Panc1 (cell line): ENCODE measurements around the gene TMEM235. TPM values are rescaled to one million over a fixed set of nuclear protein-coding genes. Genes with fewer than 3 reads are reported as not detected.

Source experiments
- ATAC-seq: fragments of 200-7000 bp; cut with Tn5 transposase; 2 replicates; pipeline ENCODE4 v1.9.1; 2020; ENCODE audit warnings: mild to moderate bottlenecking, moderate library complexity
- BruUV-seq: library from RNA; stranded (reverse); fragments of 400-500 nt; replicated peaks from 2 replicates; lab custom pipeline; 2021; lab: Mats Ljungman, UMichigan
- CTCF ChIA-PET: fragments of 300-600 bp; sonication (Branson Sonifier 250); formaldehyde crosslinking; loops from one replicate; lab custom pipeline; 2022; ENCODE audit warnings: antibody characterized with exemption; lab: Charles Lee
- POLR2A ChIA-PET: fragments of 300-600 bp; sonication (Branson Sonifier 250); formaldehyde crosslinking; loops from one replicate; lab custom pipeline; 2022; ENCODE audit warnings: antibody characterized with exemption; lab: Charles Lee
- DNase-seq: peaks from one replicate; pipeline ENCODE4 v3.0.0-alpha.2; 2010; ENCODE audit warnings: low read depth, low spot score
- H3K27ac ChIP-seq: 2 replicates; pipeline ENCODE4 v1.5.1; 2011; ENCODE audit warnings: mild to moderate bottlenecking, low read length, inconsistent platforms
- H3K27me3 ChIP-seq: fragments of 200-500 bp; sonication (Bioruptor generic); 2 replicates; pipeline ENCODE4 v1.6.0; 2014; ENCODE audit warnings: low read length, inconsistent platforms; ENCODE audit not compliant: control insufficient read depth, insufficient read depth
- H3K36me3 ChIP-seq: fragments of 200-500 bp; sonication (Bioruptor generic); 2 replicates; pipeline ENCODE4 v1.5.1; 2014; ENCODE audit warnings: inconsistent platforms, mild to moderate bottlenecking, low read length, moderate library complexity; ENCODE audit not compliant: control insufficient read depth, insufficient read depth
- H3K4me1 ChIP-seq: 2 replicates; pipeline ENCODE4 v1.5.1; 2011; ENCODE audit warnings: inconsistent platforms, mild to moderate bottlenecking, low read length, moderate library complexity; ENCODE audit not compliant: control insufficient read depth, insufficient read depth
- H3K4me3 ChIP-seq, 2 experiments: 2 replicates each; pipeline ENCODE4 v1.5.1; 2011 to 2012; ENCODE audit warnings: low read depth in 2 of 2, low read length in 2 of 2, mild to moderate bottlenecking in 2 of 2, inconsistent platforms in 1 of 2, moderate library complexity in 1 of 2
- H3K9me3 ChIP-seq: fragments of 200-500 bp; sonication (Bioruptor generic); 2 replicates; pipeline ENCODE4 v1.5.1; 2014; ENCODE audit warnings: low read depth, mild to moderate bottlenecking, inconsistent platforms, low read length, moderate library complexity; ENCODE audit not compliant: control insufficient read depth, insufficient read depth
- POLR2AphosphoS5 ChIP-seq: IDR thresholded peaks from 2 replicates; pipeline ENCODE4 v1.6.1; 2012; ENCODE audit warnings: mild to moderate bottlenecking, low read depth, low read length, moderate library complexity
- REST ChIP-seq, 2 experiments: IDR thresholded peaks; 2 replicates each; pipeline ENCODE4 v1.6.1; 2011 to 2012; ENCODE audit warnings: low read depth in 2 of 2, control low read depth in 1 of 2, low read length in 1 of 2, mild to moderate bottlenecking in 1 of 2, moderate library complexity in 1 of 2; ENCODE audit not compliant: insufficient read depth in 1 of 2
- SIN3A ChIP-seq: IDR thresholded peaks from 2 replicates; pipeline ENCODE4 v1.6.1; 2012; ENCODE audit warnings: low read depth, mild to moderate bottlenecking, low read length, moderate library complexity, borderline replicate concordance; ENCODE audit not compliant: insufficient read depth
- TCF7L2 ChIP-seq: IDR thresholded peaks from 2 replicates; pipeline ENCODE4 v1.6.1; 2011; ENCODE audit warnings: mild to moderate bottlenecking, low read depth, low read length, inconsistent platforms
- in situ Hi-C: cut with HindIII; loops from 2 replicates; pipeline ENCODE4 v1.10.0; 2016; ENCODE audit warnings: low sequenced_read_pairs, low pct_unique_long_range_greater_than_20kb
- intact Hi-C: fragments of 100-400 bp; cut with micrococcal nuclease; formaldehyde crosslinking; loops from one replicate; pipeline ENCODE4 v1.10.0; 2022; ENCODE audit not compliant: unreplicated experiment
- total RNA-seq: library from RNA; stranded (reverse); gene quantifications from one replicate; pipeline ENCODE4 v1.2.1, GENCODE V29; 2021; ENCODE audit not compliant: unreplicated experiment
- TF ChIP-seq, protein P1 (sequence below): fragments of 450-650 bp; IDR thresholded peaks from 2 replicates; pipeline ENCODE4 v1.5.1; 2017; ENCODE audit warnings: mild to moderate bottlenecking

TMEM235 gene
- total RNA-seq, 1 experiment from 2014 or later, result not detected

- in situ Hi-C loops, result no loop called here
Measured at GRCh38 chr17:78255953-78256706, 24.7 kb downstream of the TMEM235 start.

More at GRCh38 chr17:78255953-78256706, 24.7 kb downstream of the TMEM235 start:
- BruUV-seq, result no TSS peak
- CTCF ChIA-PET, result interaction anchor here (0.7 kb wide), 1 partner anchor 162 kb away, joined by 3 read pairs; no protein-coding TSS in a partner anchor
- intact Hi-C loops, result no loop called here
- no peaks in the 10 kb centered on the region for H3K27me3 ChIP-seq
- H3K4me3 ChIP-seq, result no peak overlapping the region
- ATAC-seq (no peak), DNase-seq (no peak)
- peak overlapping the region; percentile 48 for H3K27ac ChIP-seq
- no peaks in the 10 kb centered on the region for H3K9me3 ChIP-seq
- peaks cover 38% of the 10 kb centered on the region for H3K4me1 ChIP-seq
- no peaks in the 10 kb centered on the region for H3K36me3 ChIP-seq
- POLR2A ChIA-PET, result interaction anchor here (0.7 kb wide), 1 partner anchor 162 kb away, joined by 3 read pairs; no protein-coding TSS in a partner anchor
- TF ChIP-seq REST (IDR thresholded peaks at IDR 0.05; ENCODE audit: insufficient read depth in 1 of 2, low read depth in 2 of 2, low read length in 1 of 2), result no peak
- no peak for TF ChIP-seq SIN3A
- TF ChIP-seq POLR2AphosphoS5, result no peak
- no peak for TF ChIP-seq TCF7L2
- TF ChIP-seq, protein P1, sequence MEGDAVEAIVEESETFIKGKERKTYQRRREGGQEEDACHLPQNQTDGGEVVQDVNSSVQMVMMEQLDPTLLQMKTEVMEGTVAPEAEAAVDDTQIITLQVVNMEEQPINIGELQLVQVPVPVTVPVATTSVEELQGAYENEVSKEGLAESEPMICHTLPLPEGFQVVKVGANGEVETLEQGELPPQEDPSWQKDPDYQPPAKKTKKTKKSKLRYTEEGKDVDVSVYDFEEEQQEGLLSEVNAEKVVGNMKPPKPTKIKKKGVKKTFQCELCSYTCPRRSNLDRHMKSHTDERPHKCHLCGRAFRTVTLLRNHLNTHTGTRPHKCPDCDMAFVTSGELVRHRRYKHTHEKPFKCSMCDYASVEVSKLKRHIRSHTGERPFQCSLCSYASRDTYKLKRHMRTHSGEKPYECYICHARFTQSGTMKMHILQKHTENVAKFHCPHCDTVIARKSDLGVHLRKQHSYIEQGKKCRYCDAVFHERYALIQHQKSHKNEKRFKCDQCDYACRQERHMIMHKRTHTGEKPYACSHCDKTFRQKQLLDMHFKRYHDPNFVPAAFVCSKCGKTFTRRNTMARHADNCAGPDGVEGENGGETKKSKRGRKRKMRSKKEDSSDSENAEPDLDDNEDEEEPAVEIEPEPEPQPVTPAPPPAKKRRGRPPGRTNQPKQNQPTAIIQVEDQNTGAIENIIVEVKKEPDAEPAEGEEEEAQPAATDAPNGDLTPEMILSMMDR, result no peak
